ENCODE data around the gene CFAP99.
"Not testable (repeated sequence)": the region's sequence is repeated elsewhere in the genome, so short reads cannot be mapped to it uniquely, and the experiment has no call there.

- not testable (repeated sequence) for TF ChIP-seq EZH2 (IDR thresholded peaks at IDR 0.05; ENCODE audit: low read length, missing control alignments)
- TF ChIP-seq, protein P1, sequence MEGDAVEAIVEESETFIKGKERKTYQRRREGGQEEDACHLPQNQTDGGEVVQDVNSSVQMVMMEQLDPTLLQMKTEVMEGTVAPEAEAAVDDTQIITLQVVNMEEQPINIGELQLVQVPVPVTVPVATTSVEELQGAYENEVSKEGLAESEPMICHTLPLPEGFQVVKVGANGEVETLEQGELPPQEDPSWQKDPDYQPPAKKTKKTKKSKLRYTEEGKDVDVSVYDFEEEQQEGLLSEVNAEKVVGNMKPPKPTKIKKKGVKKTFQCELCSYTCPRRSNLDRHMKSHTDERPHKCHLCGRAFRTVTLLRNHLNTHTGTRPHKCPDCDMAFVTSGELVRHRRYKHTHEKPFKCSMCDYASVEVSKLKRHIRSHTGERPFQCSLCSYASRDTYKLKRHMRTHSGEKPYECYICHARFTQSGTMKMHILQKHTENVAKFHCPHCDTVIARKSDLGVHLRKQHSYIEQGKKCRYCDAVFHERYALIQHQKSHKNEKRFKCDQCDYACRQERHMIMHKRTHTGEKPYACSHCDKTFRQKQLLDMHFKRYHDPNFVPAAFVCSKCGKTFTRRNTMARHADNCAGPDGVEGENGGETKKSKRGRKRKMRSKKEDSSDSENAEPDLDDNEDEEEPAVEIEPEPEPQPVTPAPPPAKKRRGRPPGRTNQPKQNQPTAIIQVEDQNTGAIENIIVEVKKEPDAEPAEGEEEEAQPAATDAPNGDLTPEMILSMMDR (conservative IDR thresholded peaks at IDR 0.05 in 1 of 2, IDR thresholded peaks at IDR 0.05 in 1 of 2; ENCODE audit: low read depth in 1 of 2, low read length in 2 of 2), result not testable (repeated sequence)
Observed at GRCh38 chr4:2383220-2383631, 35.5 kb upstream of the CFAP99 start.

All from fibroblast of lung (primary cell).